Measurements from ENCODE around the gene HS3ST4. TPM values are rescaled to one million over a fixed set of nuclear protein-coding genes. Genes with fewer than 3 reads are reported as not detected.

The HS3ST4 gene
- total and polyA plus RNA-seq, 2 donors (not counting 1 experiment from before 2014, with no cell fraction given), result not detected

DNA sequence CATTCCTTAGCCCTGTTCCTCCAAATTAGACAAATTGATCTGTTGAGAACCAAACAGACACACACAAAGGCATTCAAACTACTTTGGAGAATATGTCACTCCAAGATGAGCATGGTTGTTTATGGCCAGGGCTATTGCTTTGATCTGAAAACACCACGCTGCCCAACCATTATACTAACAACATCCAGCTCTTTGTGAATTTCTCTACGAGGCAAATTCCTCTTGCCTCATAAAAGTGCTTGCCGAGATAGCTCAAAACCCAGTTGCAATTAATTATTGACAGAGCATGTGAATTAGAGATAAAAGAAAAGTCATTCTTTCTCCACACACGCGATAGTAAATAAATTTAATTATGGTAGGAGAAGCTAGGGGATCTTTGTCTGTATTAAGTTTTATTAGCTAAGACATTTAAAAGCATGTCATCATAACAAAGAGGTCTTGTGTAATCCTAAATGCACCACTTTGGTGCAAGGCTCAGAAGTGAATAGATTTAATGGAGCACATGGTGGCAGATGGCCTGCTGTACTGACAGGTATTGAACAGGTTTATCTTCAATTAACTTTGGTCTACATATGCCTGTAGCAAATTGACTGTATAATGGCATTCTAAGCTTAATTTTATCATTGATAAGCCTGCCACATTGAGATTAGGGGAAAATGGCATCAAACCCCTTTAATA lies 441.8 kb downstream of the HS3ST4 start:
- no peaks in the 10 kb centered on the region for H3K4me1 ChIP-seq (ENCODE audit: control insufficient read depth in 2 of 2, insufficient read depth in 2 of 2, low read length in 2 of 2)

DNA sequence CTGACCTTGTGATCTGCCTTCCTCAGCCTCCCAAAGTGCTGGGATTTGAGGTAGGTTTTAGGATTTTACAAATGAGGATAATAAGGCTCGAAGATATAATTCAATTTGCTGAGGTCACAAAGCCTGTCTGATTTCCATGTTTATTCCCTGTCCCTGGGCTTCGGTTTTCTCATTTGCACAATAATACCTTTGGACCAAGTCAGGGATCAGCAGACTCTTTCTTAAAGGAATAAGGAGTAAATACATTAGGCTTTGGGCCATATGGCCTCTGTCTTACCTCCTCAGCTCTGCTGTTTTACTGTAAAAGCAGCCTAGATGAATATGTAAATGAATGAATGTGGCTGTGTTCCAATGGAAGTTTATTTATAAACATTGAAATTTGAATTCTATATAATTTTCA lies 442.8 kb downstream of the HS3ST4 start:
- Histone ChIP-seq H3K9ac (ENCODE audit: low read length) (no peak overlapping the region), H3K9me3 (ENCODE audit: control extremely low read depth in 1 of 3, control insufficient read depth in 2 of 3, insufficient read depth in 1 of 3, low read length in 2 of 3) (no peaks in the 10 kb centered on the region), H4K20me1 (ENCODE audit: control insufficient read depth, insufficient read depth, low read length, poor library complexity, severe bottlenecking) (no peaks in the 10 kb centered on the region), H3K79me2 (ENCODE audit: control insufficient read depth, insufficient read depth, low read length) (no peaks in the 10 kb centered on the region), H3K4me2 (replicated peaks; ENCODE audit: low read depth, low read length, poor library complexity, severe bottlenecking) (no peak overlapping the region), H3K36me3 (replicated peaks in 1 of 2; ENCODE audit: control extremely low read depth in 1 of 2, control insufficient read depth in 1 of 2, extremely low read depth in 1 of 2, insufficient read depth in 2 of 2, low read length in 1 of 2) (no peaks in the 10 kb centered on the region), H3K4me3 (ENCODE audit: control extremely low read depth in 1 of 5, extremely low read depth in 1 of 5, insufficient read depth in 1 of 5, low read depth in 2 of 5, low read length in 4 of 5) (no peak overlapping the region), H3K27me3 (replicated peaks in 1 of 4; ENCODE audit: control extremely low read depth in 1 of 4, control insufficient read depth in 3 of 4, insufficient read depth in 4 of 4, low read length in 3 of 4) (peaks cover 0 to 2% (median 0%) of the 10 kb centered on the region in 4 experiments), H2AFZ (ENCODE audit: insufficient read depth, low read depth, low read length, poor library complexity, severe bottlenecking) (no peak overlapping the region), H3K27ac (ENCODE audit: low read length in 2 of 2) (no peak overlapping the region), H3K4me1 (ENCODE audit: control insufficient read depth in 2 of 2, insufficient read depth in 2 of 2, low read length in 2 of 2) (no peaks in the 10 kb centered on the region)
- intact Hi-C loops (cut with micrococcal nuclease), result no loop called here
- ChIA-PET CTCF (no interaction called here), POLR2A (no interaction called here)
- Mint-ChIP-seq H3K4me3 (no peak overlapping the region), H3K27ac (no peak overlapping the region), H3K4me1 (no peaks in the 10 kb centered on the region), H3K9me3 (ENCODE audit: insufficient read depth) (no peaks in the 10 kb centered on the region), H3K27me3 (peaks cover 5% of the 10 kb centered on the region)
- TF ChIP-seq, protein P1, sequence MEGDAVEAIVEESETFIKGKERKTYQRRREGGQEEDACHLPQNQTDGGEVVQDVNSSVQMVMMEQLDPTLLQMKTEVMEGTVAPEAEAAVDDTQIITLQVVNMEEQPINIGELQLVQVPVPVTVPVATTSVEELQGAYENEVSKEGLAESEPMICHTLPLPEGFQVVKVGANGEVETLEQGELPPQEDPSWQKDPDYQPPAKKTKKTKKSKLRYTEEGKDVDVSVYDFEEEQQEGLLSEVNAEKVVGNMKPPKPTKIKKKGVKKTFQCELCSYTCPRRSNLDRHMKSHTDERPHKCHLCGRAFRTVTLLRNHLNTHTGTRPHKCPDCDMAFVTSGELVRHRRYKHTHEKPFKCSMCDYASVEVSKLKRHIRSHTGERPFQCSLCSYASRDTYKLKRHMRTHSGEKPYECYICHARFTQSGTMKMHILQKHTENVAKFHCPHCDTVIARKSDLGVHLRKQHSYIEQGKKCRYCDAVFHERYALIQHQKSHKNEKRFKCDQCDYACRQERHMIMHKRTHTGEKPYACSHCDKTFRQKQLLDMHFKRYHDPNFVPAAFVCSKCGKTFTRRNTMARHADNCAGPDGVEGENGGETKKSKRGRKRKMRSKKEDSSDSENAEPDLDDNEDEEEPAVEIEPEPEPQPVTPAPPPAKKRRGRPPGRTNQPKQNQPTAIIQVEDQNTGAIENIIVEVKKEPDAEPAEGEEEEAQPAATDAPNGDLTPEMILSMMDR (IDR thresholded peaks at IDR 0.05), result no peak
- TF ChIP-seq EZH2 (IDR thresholded peaks at IDR 0.05; ENCODE audit: borderline replicate concordance, insufficient read depth, low read depth, low read length, poor library complexity, severe bottlenecking), result no peak
- DNase-seq (no peak), ATAC-seq (ENCODE audit: low read depth) (no peak)
- no CpG with 5 or more reads among the region's 2 CpGs for WGBS (ENCODE audit: insufficient coverage)

More for the DNA sequence above, 441.8 kb downstream of the HS3ST4 start:
- 100% methylated on average over 1 of the region's 5 CpGs for WGBS (ENCODE audit: insufficient coverage)
- Histone ChIP-seq H3K4me3 (ENCODE audit: control extremely low read depth in 1 of 5, extremely low read depth in 1 of 5, insufficient read depth in 1 of 5, low read depth in 2 of 5, low read length in 4 of 5) (no peak overlapping the region), H3K27me3 (replicated peaks in 1 of 4; ENCODE audit: control extremely low read depth in 1 of 4, control insufficient read depth in 3 of 4, insufficient read depth in 4 of 4, low read length in 3 of 4) (peaks cover 0 to 2% (median 0%) of the 10 kb centered on the region in 4 experiments), H3K27ac (ENCODE audit: low read length in 2 of 2) (no peak overlapping the region), H3K79me2 (ENCODE audit: control insufficient read depth, insufficient read depth, low read length) (no peaks in the 10 kb centered on the region), H3K9ac (ENCODE audit: low read length) (no peak overlapping the region), H3K4me2 (replicated peaks; ENCODE audit: low read depth, low read length, poor library complexity, severe bottlenecking) (no peak overlapping the region), H3K36me3 (replicated peaks in 1 of 2; ENCODE audit: control extremely low read depth in 1 of 2, control insufficient read depth in 1 of 2, extremely low read depth in 1 of 2, insufficient read depth in 2 of 2, low read length in 1 of 2) (no peaks in the 10 kb centered on the region), H2AFZ (ENCODE audit: insufficient read depth, low read depth, low read length, poor library complexity, severe bottlenecking) (no peak overlapping the region), H4K20me1 (ENCODE audit: control insufficient read depth, insufficient read depth, low read length, poor library complexity, severe bottlenecking) (no peaks in the 10 kb centered on the region), H3K9me3 (ENCODE audit: control extremely low read depth in 1 of 3, control insufficient read depth in 2 of 3, insufficient read depth in 1 of 3, low read length in 2 of 3) (no peaks in the 10 kb centered on the region)
- ChIA-PET CTCF (no interaction called here), POLR2A (no interaction called here)
- intact Hi-C loops (cut with micrococcal nuclease), result no loop called here
- Mint-ChIP-seq H3K9me3 (ENCODE audit: insufficient read depth) (no peaks in the 10 kb centered on the region), H3K27ac (no peak overlapping the region), H3K27me3 (peaks cover 5% of the 10 kb centered on the region), H3K4me1 (no peaks in the 10 kb centered on the region), H3K4me3 (no peak overlapping the region)
- DNase-seq (no peak), ATAC-seq (ENCODE audit: low read depth) (no peak)
- TF ChIP-seq, protein P1 (IDR thresholded peaks at IDR 0.05), result no peak
- no peak for TF ChIP-seq EZH2 (IDR thresholded peaks at IDR 0.05; ENCODE audit: borderline replicate concordance, insufficient read depth, low read depth, low read length, poor library complexity, severe bottlenecking)

Data from B cell (primary cell).